ENCODE data around the gene DCUN1D2.

GRCh38 chr13:113443991-113444390 is 46.5 kb downstream of the DCUN1D2 start:
- TF ChIP-seq CTCF (IDR thresholded peaks at IDR 0.05) (no peak), POLR2A (IDR thresholded peaks at IDR 0.05) (no peak)
